Osteoblast (primary cell): ENCODE measurements around the gene RIPK3. TPM values are rescaled to one million over a fixed set of nuclear protein-coding genes. Genes with fewer than 3 reads are reported as not detected.

ENCODE experiments used
- DNase-seq: peaks from one replicate; pipeline ENCODE4 v3.0.0; 2011; ENCODE audit warnings: low spot score, mixed read lengths; ENCODE audit not compliant: insufficient read length; ENCODE audit errors: missing footprints
- H2AFZ ChIP-seq: 2 replicates; pipeline ENCODE4 v1.6.0; 2011; ENCODE audit warnings: mild to moderate bottlenecking, low read length
- H3K27ac ChIP-seq: 2 replicates; pipeline ENCODE4 v1.5.1; 2011; ENCODE audit warnings: mild to moderate bottlenecking, low read depth, low read length, moderate library complexity
- H3K27me3 ChIP-seq: 2 replicates; pipeline ENCODE4 v1.6.0; 2012; ENCODE audit warnings: mild to moderate bottlenecking, control low read depth, inconsistent platforms, low read length, moderate library complexity; ENCODE audit not compliant: insufficient read depth
- H3K36me3 ChIP-seq: 2 replicates; pipeline ENCODE4 v1.5.1; 2011; ENCODE audit warnings: mild to moderate bottlenecking, low read length, control low read depth, moderate library complexity; ENCODE audit not compliant: insufficient read depth
- H3K4me1 ChIP-seq: 2 replicates; pipeline ENCODE4 v1.5.1; 2011; ENCODE audit warnings: mild to moderate bottlenecking, low read length, control low read depth, moderate library complexity; ENCODE audit not compliant: insufficient read depth
- H3K4me2 ChIP-seq: 2 replicates; pipeline ENCODE4 v1.6.0; 2011; ENCODE audit warnings: mild to moderate bottlenecking, low read length; ENCODE audit not compliant: insufficient read depth
- H3K4me3 ChIP-seq: fragments of 200-600 bp; sonication (generic); 3 replicates; pipeline ENCODE4 v1.5.1; 2012; ENCODE audit warnings: mild to moderate bottlenecking, low read length, inconsistent platforms; ENCODE audit not compliant: insufficient read depth
- H3K79me2 ChIP-seq: 2 replicates; pipeline ENCODE4 v1.6.0; 2012; ENCODE audit warnings: mild to moderate bottlenecking, low read length, control low read depth, inconsistent platforms; ENCODE audit not compliant: insufficient read depth
- H3K9me3 ChIP-seq: 2 replicates; pipeline ENCODE4 v1.5.1; 2011; ENCODE audit warnings: low read depth, low read length, control low read depth
- H4K20me1 ChIP-seq: 2 replicates; pipeline ENCODE4 v1.6.0; 2012; ENCODE audit warnings: mild to moderate bottlenecking, low read length, control low read depth; ENCODE audit not compliant: insufficient read depth
- total RNA-seq: library from RNA; depleted of rRNA; stranded (reverse); fragments of >200 nt; gene quantifications from 2 replicates; pipeline ENCODE4 v1.2.3, GENCODE V29; 2012
- TF ChIP-seq, protein P1 (sequence below): IDR thresholded peaks from 2 replicates; pipeline ENCODE4 v1.5.1; 2011; ENCODE audit warnings: mild to moderate bottlenecking, low read depth, low read length, moderate library complexity; ENCODE audit errors: extremely low read depth

Gene RIPK3
- total RNA-seq, 1 donor: 11.9 TPM

DNA sequence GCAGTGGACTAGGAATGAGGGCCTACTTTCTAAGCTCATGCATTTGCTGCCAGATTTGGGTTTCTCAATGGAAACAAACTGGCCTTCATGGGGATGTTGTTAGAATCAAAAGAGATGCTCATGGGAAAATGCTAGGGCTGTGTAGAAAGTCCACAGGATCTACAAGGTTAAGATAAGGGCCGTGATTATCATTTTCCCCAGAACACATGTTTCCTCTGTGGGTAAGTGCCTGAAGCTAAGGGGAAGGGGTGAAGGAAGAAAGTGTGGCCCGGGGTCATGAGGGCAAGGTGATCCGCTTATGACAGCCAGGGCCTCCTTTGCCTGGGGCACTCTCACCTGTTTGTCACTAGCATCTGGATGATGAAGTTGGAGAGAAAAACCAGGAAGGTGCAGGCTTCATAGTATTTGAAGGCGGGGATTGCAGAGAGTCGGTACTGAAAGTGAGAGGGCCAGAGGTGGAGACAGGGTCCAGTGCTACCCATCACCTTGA lies 14.7 kb downstream of the RIPK3 start:
- H2AFZ ChIP-seq: no peak overlapping the region
- H3K4me2 ChIP-seq: no peak overlapping the region
- no peaks in the 10 kb centered on the region for H3K27me3 ChIP-seq
- peaks cover 11% of the 10 kb centered on the region for H3K36me3 ChIP-seq
- no peak overlapping the region for H3K4me3 ChIP-seq
- TF ChIP-seq, protein P1, sequence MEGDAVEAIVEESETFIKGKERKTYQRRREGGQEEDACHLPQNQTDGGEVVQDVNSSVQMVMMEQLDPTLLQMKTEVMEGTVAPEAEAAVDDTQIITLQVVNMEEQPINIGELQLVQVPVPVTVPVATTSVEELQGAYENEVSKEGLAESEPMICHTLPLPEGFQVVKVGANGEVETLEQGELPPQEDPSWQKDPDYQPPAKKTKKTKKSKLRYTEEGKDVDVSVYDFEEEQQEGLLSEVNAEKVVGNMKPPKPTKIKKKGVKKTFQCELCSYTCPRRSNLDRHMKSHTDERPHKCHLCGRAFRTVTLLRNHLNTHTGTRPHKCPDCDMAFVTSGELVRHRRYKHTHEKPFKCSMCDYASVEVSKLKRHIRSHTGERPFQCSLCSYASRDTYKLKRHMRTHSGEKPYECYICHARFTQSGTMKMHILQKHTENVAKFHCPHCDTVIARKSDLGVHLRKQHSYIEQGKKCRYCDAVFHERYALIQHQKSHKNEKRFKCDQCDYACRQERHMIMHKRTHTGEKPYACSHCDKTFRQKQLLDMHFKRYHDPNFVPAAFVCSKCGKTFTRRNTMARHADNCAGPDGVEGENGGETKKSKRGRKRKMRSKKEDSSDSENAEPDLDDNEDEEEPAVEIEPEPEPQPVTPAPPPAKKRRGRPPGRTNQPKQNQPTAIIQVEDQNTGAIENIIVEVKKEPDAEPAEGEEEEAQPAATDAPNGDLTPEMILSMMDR: no peak
- no peak overlapping the region for H3K27ac ChIP-seq
- H3K9me3 ChIP-seq: no peaks in the 10 kb centered on the region
- DNase-seq: no peak
- H3K4me1 ChIP-seq: no peaks in the 10 kb centered on the region
- no peaks in the 10 kb centered on the region for H3K79me2 ChIP-seq
- H4K20me1 ChIP-seq: peaks cover 4% of the 10 kb centered on the region

DNA sequence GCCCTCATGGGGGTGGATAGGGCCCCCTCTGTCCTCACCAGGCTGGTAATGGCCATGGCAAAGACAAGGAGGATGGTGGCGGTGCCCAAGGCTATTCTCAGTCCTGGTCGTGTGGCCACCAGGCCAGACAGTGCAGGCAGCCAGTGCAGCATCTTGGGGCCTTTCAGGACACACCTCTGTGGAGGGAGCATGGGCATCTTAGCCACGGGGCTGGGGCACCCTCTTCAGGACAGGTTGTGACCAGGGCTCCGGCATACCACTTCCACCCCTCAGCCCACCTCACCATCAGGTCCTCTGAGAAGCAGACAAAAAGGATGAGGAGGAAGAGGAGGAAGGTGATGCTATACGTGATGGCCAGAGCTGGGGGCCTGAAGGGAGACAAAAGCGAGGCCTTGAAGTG lies 15.8 kb downstream of the RIPK3 start:
- peaks cover 4% of the 10 kb centered on the region for H4K20me1 ChIP-seq
- peaks cover 11% of the 10 kb centered on the region for H3K36me3 ChIP-seq
- no peaks in the 10 kb centered on the region for H3K4me1 ChIP-seq
- TF ChIP-seq, protein P1: no peak
- H3K27ac ChIP-seq: no peak overlapping the region
- H3K79me2 ChIP-seq: no peaks in the 10 kb centered on the region
- no peaks in the 10 kb centered on the region for H3K9me3 ChIP-seq
- H3K4me2 ChIP-seq: no peak overlapping the region
- H3K27me3 ChIP-seq: no peaks in the 10 kb centered on the region
- H3K4me3 ChIP-seq: no peak overlapping the region
- H2AFZ ChIP-seq: no peak overlapping the region
- peak; percentile 65 for DNase-seq

GRCh38 chr14:24323341-24323740 lies 16.4 kb downstream of the RIPK3 start:
- TF ChIP-seq, protein P1: no peak
- H4K20me1 ChIP-seq: peaks cover 4% of the 10 kb centered on the region
- no peaks in the 10 kb centered on the region for H3K9me3 ChIP-seq
- peak; percentile 91 for DNase-seq
- no peak overlapping the region for H2AFZ ChIP-seq
- H3K4me1 ChIP-seq: no peaks in the 10 kb centered on the region
- H3K79me2 ChIP-seq: no peaks in the 10 kb centered on the region
- H3K36me3 ChIP-seq: peaks cover 11% of the 10 kb centered on the region
- H3K4me2 ChIP-seq: no peak overlapping the region
- H3K27me3 ChIP-seq: no peaks in the 10 kb centered on the region
- H3K27ac ChIP-seq: no peak overlapping the region
- H3K4me3 ChIP-seq: no peak overlapping the region

- H3K4me3 ChIP-seq: no peak overlapping the region
- no peak overlapping the region for H2AFZ ChIP-seq
- H3K27me3 ChIP-seq: no peaks in the 10 kb centered on the region
- no peaks in the 10 kb centered on the region for H3K9me3 ChIP-seq
- H3K36me3 ChIP-seq: peaks cover 11% of the 10 kb centered on the region
- TF ChIP-seq, protein P1: no peak
- H3K27ac ChIP-seq: no peak overlapping the region
- no peaks in the 10 kb centered on the region for H3K79me2 ChIP-seq
- H3K4me2 ChIP-seq: no peak overlapping the region
- H4K20me1 ChIP-seq: peaks cover 4% of the 10 kb centered on the region
- peaks cover 2% of the 10 kb centered on the region for H3K4me1 ChIP-seq
- DNase-seq: peak; percentile 50
Measured at GRCh38 chr14:24322672-24323071, 17.1 kb downstream of the RIPK3 start.
